WERI-Rb-1 (cell line): ENCODE measurements around the gene ITPR2.
"Not testable (repeated sequence)": the region's sequence is repeated elsewhere in the genome, so short reads cannot be mapped to it uniquely, and the experiment has no call there.

Experiments used
- DNase-seq: peaks from one replicate; pipeline ENCODE4 v3.0.0-alpha.2; 2020
- H3K27ac ChIP-seq: fragments of 250-450 bp; sonication (Bioruptor Pico); 2 replicates; pipeline ENCODE4 v1.5.1; 2020; ENCODE audit warnings: mild to moderate bottlenecking, moderate library complexity
- H3K27me3 ChIP-seq: fragments of 250-450 bp; sonication (Bioruptor Pico); 2 replicates; pipeline ENCODE4 v1.5.1; 2021; ENCODE audit warnings: mild to moderate bottlenecking, low read depth, moderate library complexity; ENCODE audit not compliant: insufficient read depth, severe bottlenecking
- H3K36me3 ChIP-seq: fragments of 250-450 bp; sonication (Bioruptor Pico); 2 replicates; pipeline ENCODE4 v1.5.1; 2020; ENCODE audit warnings: mild to moderate bottlenecking, moderate library complexity
- H3K4me3 ChIP-seq: 2 replicates; pipeline ENCODE4 v1.5.1; 2011; ENCODE audit warnings: low read depth, mild to moderate bottlenecking, control low read depth, low read length
- H3K9me3 ChIP-seq: fragments of 250-450 bp; sonication (Bioruptor Pico); 2 replicates; pipeline ENCODE4 v1.5.1; 2021; ENCODE audit warnings: mild to moderate bottlenecking, moderate library complexity; ENCODE audit not compliant: severe bottlenecking
- TF ChIP-seq, protein P1 (sequence below): IDR thresholded peaks from 2 replicates; pipeline ENCODE4 v1.5.1; 2011; ENCODE audit warnings: low read depth, mild to moderate bottlenecking, control low read depth, inconsistent platforms, low read length

The ITPR2 gene

DNA sequence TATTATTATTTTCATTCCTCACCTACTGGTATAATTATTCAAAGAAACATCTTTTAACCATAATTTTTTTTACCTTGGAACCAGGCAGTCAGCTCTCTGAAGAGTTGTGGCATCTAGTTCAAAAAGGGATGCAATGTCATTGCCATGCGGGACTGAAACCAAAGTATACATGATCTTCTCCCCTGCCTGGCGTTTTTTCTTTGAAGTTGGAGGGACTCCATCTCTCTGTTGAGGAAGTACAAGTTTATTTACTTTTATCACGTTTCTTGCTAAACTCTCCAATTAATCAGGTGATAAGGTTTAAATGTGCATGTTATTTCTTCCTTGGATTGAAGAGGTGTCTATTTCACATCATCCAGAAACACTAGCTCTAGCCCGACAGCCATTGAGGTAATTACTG is 146.6 kb downstream of the ITPR2 start:
- Histone ChIP-seq H3K36me3 (no peaks in the 10 kb centered on the region), H3K27me3 (no peaks in the 10 kb centered on the region), H3K4me3 (no peak overlapping the region), H3K27ac (no peak overlapping the region), H3K9me3 (no peaks in the 10 kb centered on the region)
- TF ChIP-seq, protein P1, sequence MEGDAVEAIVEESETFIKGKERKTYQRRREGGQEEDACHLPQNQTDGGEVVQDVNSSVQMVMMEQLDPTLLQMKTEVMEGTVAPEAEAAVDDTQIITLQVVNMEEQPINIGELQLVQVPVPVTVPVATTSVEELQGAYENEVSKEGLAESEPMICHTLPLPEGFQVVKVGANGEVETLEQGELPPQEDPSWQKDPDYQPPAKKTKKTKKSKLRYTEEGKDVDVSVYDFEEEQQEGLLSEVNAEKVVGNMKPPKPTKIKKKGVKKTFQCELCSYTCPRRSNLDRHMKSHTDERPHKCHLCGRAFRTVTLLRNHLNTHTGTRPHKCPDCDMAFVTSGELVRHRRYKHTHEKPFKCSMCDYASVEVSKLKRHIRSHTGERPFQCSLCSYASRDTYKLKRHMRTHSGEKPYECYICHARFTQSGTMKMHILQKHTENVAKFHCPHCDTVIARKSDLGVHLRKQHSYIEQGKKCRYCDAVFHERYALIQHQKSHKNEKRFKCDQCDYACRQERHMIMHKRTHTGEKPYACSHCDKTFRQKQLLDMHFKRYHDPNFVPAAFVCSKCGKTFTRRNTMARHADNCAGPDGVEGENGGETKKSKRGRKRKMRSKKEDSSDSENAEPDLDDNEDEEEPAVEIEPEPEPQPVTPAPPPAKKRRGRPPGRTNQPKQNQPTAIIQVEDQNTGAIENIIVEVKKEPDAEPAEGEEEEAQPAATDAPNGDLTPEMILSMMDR, result no peak
- no peak for DNase-seq

DNA sequence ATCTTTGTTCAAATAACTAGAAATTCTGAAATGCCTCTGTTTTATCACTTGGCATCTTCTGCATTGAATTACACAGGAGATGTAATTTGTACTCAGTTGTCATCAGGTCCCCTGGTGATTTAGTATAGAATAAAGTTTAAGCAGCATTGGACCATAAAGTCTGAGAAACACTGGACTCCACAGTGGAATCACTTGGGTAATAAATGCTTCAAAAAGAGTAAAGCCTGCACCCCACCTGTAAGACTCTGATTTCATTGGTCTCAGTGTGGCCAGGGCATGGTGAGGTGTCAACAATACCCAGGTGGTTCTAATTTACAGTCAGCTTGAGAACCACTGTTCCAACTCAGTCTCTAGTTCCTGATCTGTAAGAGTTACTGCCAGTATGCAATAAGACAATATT is 148.9 kb downstream of the ITPR2 start:
- no peaks in the 10 kb centered on the region for H3K36me3 ChIP-seq

DNA sequence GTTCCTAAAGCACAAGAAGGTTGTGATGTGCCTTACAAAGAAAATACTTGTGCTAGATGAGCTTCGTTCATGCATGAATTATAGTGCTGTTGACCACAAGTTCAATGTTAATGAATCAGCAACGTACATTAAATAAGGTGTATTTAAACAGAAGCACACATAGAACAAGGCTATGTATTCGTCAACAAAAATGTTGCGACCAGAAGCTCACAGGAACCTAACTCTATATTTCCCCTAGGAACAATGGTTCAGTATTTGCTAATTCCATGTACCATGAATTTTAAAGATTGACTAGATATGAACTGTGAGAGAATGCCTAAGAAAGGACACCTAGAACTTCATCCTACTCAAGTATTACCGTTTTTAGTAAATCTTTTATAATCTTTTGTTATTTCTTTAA is 149.6 kb downstream of the ITPR2 start:
- H3K27me3 ChIP-seq, result no peaks in the 10 kb centered on the region
- TF ChIP-seq, protein P1, result no peak
- H3K4me3 ChIP-seq, result no peak overlapping the region
- no peaks in the 10 kb centered on the region for H3K9me3 ChIP-seq
- DNase-seq, result no peak
- H3K27ac ChIP-seq, result no peak overlapping the region
- H3K36me3 ChIP-seq, result no peaks in the 10 kb centered on the region

More for the DNA sequence above, 148.9 kb downstream of the ITPR2 start:
- H3K27ac ChIP-seq, result no peak overlapping the region
- TF ChIP-seq, protein P1, result no peak
- no peaks in the 10 kb centered on the region for H3K9me3 ChIP-seq
- DNase-seq, result no peak
- no peaks in the 10 kb centered on the region for H3K27me3 ChIP-seq
- H3K4me3 ChIP-seq, result no peak overlapping the region

GRCh38 chr12:26680727-26681455 is 152.1 kb downstream of the ITPR2 start:
- Histone ChIP-seq H3K27ac (no peak overlapping the region), H3K9me3 (no peaks in the 10 kb centered on the region), H3K4me3 (no peak overlapping the region), H3K27me3 (no peaks in the 10 kb centered on the region), H3K36me3 (no peaks in the 10 kb centered on the region)
- TF ChIP-seq, protein P1, result no peak
- no peak for DNase-seq

DNA sequence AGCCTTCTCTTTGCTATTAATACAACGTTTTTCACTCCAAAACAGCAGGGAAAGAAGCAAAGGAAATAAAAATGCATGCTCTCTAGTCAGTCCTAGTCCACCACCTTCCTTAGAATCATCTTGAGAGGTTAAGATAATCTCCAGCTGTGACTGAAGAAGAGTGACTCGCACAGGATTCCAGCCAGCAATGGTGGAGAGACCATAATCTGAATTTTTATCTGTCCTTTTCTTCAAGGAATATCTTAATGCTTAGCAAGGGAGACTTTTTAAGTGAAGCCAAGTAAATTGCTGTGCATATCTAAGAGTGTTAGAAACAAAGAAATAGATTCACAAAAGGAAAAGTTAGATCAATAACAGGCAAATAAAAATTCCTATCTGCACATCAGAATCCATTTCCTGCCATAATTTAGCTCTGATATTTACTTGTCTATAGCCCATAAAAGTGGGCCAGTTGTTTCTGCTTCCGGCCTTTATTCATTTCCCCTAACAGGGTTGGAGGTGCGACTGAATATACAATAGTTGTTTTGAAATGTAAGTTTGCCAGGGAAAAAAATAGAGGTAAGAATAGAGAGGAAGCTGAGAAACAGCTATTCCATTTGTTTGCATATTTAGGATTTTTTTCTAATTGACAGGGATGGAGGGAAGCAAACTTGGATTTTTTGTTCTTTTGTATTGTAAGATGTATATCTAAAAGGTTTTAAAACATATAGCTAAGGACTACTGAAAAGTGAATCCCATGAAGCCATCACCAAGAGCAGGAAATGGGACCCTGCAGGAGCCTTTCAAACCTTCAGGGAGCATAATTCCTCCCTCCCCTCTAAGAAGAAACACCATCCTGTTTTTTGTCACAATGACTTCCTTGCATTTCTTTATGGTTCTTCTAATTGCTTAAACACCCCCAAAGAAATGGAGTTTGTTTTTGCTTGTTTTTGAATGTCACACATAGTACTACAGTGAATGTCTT is 154.0 kb downstream of the ITPR2 start:
- Histone ChIP-seq H3K27ac (no peak overlapping the region), H3K4me3 (no peak overlapping the region), H3K36me3 (no peaks in the 10 kb centered on the region), H3K27me3 (no peaks in the 10 kb centered on the region), H3K9me3 (no peaks in the 10 kb centered on the region)
- TF ChIP-seq, protein P1, result no peak
- DNase-seq, result no peak

GRCh38 chr12:26671487-26671886 is 161.5 kb downstream of the ITPR2 start:
- not testable (repeated sequence) for H3K36me3 ChIP-seq, H3K27me3 ChIP-seq, DNase-seq, H3K4me3 ChIP-seq, H3K9me3 ChIP-seq, H3K27ac ChIP-seq
